ENCODE results near the gene SRP68. TPM values are rescaled to one million over a fixed set of nuclear protein-coding genes. Genes with fewer than 3 reads are reported as not detected.

The SRP68 gene
- polyA plus RNA-seq, 3 donors: 27.4 to 47.1 (median 42.1) TPM

GRCh38 chr17:76056882-76057281 lies 15.4 kb downstream of the SRP68 start:
- Mint-ChIP-seq H3K4me1 (no peaks in the 10 kb centered on the region), H3K9me3 (no peaks in the 10 kb centered on the region), H3K4me3 (no peak overlapping the region), H3K27ac (no peak overlapping the region), H3K27me3 (ENCODE audit: low read depth in 3 of 3) (no peaks in the 10 kb centered on the region), H3K36me3 (peaks cover 76 to 97% of the 10 kb centered on the region in 2 donors)
- Histone ChIP-seq H4K20me1 (ENCODE audit: insufficient read depth, low read length) (peaks cover 11% of the 10 kb centered on the region), H3K4me2 (replicated peaks; ENCODE audit: extremely low read depth, low read length, poor library complexity, severe bottlenecking) (no peak overlapping the region), H3K4me1 (ENCODE audit: control insufficient read depth in 1 of 2, insufficient read depth in 2 of 2, low read length in 2 of 2) (no peaks in the 10 kb centered on the region), H2AFZ (ENCODE audit: insufficient read depth, low read depth, low read length, poor library complexity, severe bottlenecking) (no peak overlapping the region), H3K79me2 (ENCODE audit: insufficient read depth, low read length) (peaks cover 1% of the 10 kb centered on the region), H3K27me3 (ENCODE audit: control insufficient read depth in 2 of 2, insufficient read depth in 2 of 2, low read length in 2 of 2) (no peaks in the 10 kb centered on the region), H3K9me3 (replicated peaks in 1 of 2; ENCODE audit: control insufficient read depth in 1 of 2, insufficient read depth in 1 of 2, low read length in 2 of 2) (no peaks in the 10 kb centered on the region), H3K9ac (ENCODE audit: insufficient read depth, low read length, poor library complexity, severe bottlenecking) (no peak overlapping the region), H3K27ac (ENCODE audit: low read depth in 1 of 2, low read length in 2 of 2) (no peak overlapping the region), H3K36me3 (replicated peaks in 1 of 2; ENCODE audit: control insufficient read depth in 1 of 2, insufficient read depth in 2 of 2, low read length in 2 of 2) (peaks cover 79 to 97% of the 10 kb centered on the region in 2 donors), H3K4me3 (replicated peaks in 1 of 3; ENCODE audit: low read depth in 2 of 3, low read length in 3 of 3) (no peak overlapping the region)
- DNase-seq: no peak
- no CpG with 5 or more reads among the region's 3 CpGs for WGBS (ENCODE audit: insufficient coverage)
- no peak for TF ChIP-seq CTCF (IDR thresholded peaks at IDR 0.05)
- intact Hi-C loops (cut with micrococcal nuclease): no loop called here

- no peaks in the 10 kb centered on the region for H3K9me3 ChIP-seq (replicated peaks in 1 of 2; ENCODE audit: control insufficient read depth in 1 of 2, insufficient read depth in 1 of 2, low read length in 2 of 2)
- H3K9ac ChIP-seq (ENCODE audit: insufficient read depth, low read length, poor library complexity, severe bottlenecking): no peak overlapping the region
- no peak overlapping the region for H3K27ac ChIP-seq (ENCODE audit: low read depth in 1 of 2, low read length in 2 of 2)
- no peaks in the 10 kb centered on the region for H3K27me3 ChIP-seq (ENCODE audit: control insufficient read depth in 2 of 2, insufficient read depth in 2 of 2, low read length in 2 of 2)
- no peak overlapping the region for H3K4me3 ChIP-seq (replicated peaks in 1 of 3; ENCODE audit: low read depth in 2 of 3, low read length in 3 of 3)
- peaks cover 74 to 96% of the 10 kb centered on the region in 2 donors for H3K36me3 Mint-ChIP-seq
- H3K4me1 Mint-ChIP-seq: peaks cover 14% of the 10 kb centered on the region
- peaks cover 70 to 97% of the 10 kb centered on the region in 2 donors for H3K36me3 ChIP-seq (replicated peaks in 1 of 2; ENCODE audit: control insufficient read depth in 1 of 2, insufficient read depth in 2 of 2, low read length in 2 of 2)
- peaks cover 13 to 14% of the 10 kb centered on the region in 2 donors for H3K4me1 ChIP-seq (ENCODE audit: control insufficient read depth in 1 of 2, insufficient read depth in 2 of 2, low read length in 2 of 2)
- H2AFZ ChIP-seq (ENCODE audit: insufficient read depth, low read depth, low read length, poor library complexity, severe bottlenecking): no peak overlapping the region
- peaks cover 9% of the 10 kb centered on the region for H3K79me2 ChIP-seq (ENCODE audit: insufficient read depth, low read length)
- no peak for DNase-seq
- no peak overlapping the region for H3K27ac Mint-ChIP-seq
- H3K4me3 Mint-ChIP-seq: no peak overlapping the region
- intact Hi-C loops (cut with micrococcal nuclease): no loop called here
- H3K9me3 Mint-ChIP-seq: no peaks in the 10 kb centered on the region
- H4K20me1 ChIP-seq (ENCODE audit: insufficient read depth, low read length): peaks cover 39% of the 10 kb centered on the region
- no peak for TF ChIP-seq CTCF (IDR thresholded peaks at IDR 0.05)
- no peaks in the 10 kb centered on the region for H3K27me3 Mint-ChIP-seq (ENCODE audit: low read depth in 3 of 3)
- 100% methylated on average over 1 of the region's 4 CpGs for WGBS (ENCODE audit: insufficient coverage)
- no peak overlapping the region for H3K4me2 ChIP-seq (replicated peaks; ENCODE audit: extremely low read depth, low read length, poor library complexity, severe bottlenecking)
Measured at GRCh38 chr17:76054112-76054476, 18.2 kb downstream of the SRP68 start.
